Esophagus (tissue), 2 donors: Measurements from ENCODE around the gene LSR. TPM values are rescaled to one million over a fixed set of nuclear protein-coding genes. Genes with fewer than 3 reads are reported as not detected.

ENCODE experiments used
- H3K27ac ChIP-seq, 2 donors: one replicate each; pipeline ENCODE4 v1.5.1; 2013; ENCODE audit warnings: low read depth in 2 of 2, mild to moderate bottlenecking in 2 of 2, inconsistent platforms in 1 of 2, low read length in 1 of 2, moderate library complexity in 1 of 2
- H3K27me3 ChIP-seq, 2 donors: one replicate each; pipeline ENCODE4 v1.6.1; 2013; ENCODE audit warnings: low read length in 2 of 2, control low read depth in 1 of 2, mild to moderate bottlenecking in 1 of 2; ENCODE audit not compliant: insufficient read depth in 2 of 2, control insufficient read depth in 1 of 2
- H3K36me3 ChIP-seq, 2 donors: one replicate each; pipeline ENCODE4 v1.6.1; 2013; ENCODE audit warnings: low read length in 1 of 2; ENCODE audit not compliant: control insufficient read depth in 2 of 2, insufficient read depth in 2 of 2
- H3K4me1 ChIP-seq, 2 donors: one replicate each; pipeline ENCODE4 v1.6.1; 2013; ENCODE audit warnings: low read length in 1 of 2; ENCODE audit not compliant: control insufficient read depth in 2 of 2, insufficient read depth in 2 of 2
- H3K4me3 ChIP-seq, 2 donors: one replicate each; pipeline ENCODE4 v1.5.1; 2013; ENCODE audit warnings: low read length in 2 of 2, mild to moderate bottlenecking in 2 of 2, low read depth in 1 of 2, moderate library complexity in 1 of 2
- H3K9me3 ChIP-seq, 2 donors: one replicate each; pipeline ENCODE4 v1.6.1; 2013; ENCODE audit warnings: mild to moderate bottlenecking in 2 of 2, low read depth in 1 of 2, low read length in 1 of 2, moderate library complexity in 1 of 2; ENCODE audit not compliant: control insufficient read depth in 2 of 2, insufficient read depth in 1 of 2
- WGBS, 2 donors: extraction: QIAGEN DNeasy Blood & Tissue Kit; methylation state at CpG; one replicate each; pipeline ENCODE4 v1.1.7; 2013; 5-methylcytosine and 5-hydroxymethylcytosine counted together
- polyA plus RNA-seq, 2 donors: library from polyadenylated mRNA; stranded (reverse); fragments of 200-250 nt; gene quantifications; one replicate each; pipeline ENCODE4 v1.2.3, GENCODE V29; 2013
- donor health status: healthy with polysubstance abuse.
- donor health status: Bipolar disorder and iron deficiency.

The LSR gene
- polyA plus RNA-seq, 2 donors: 39.0 to 63.5 TPM

- H3K27me3 ChIP-seq: no peaks in the 10 kb centered on the region
- H3K4me1 ChIP-seq: no peaks in the 10 kb centered on the region
- H3K9me3 ChIP-seq: no peaks in the 10 kb centered on the region
- H3K36me3 ChIP-seq: no peaks in the 10 kb centered on the region
- H3K27ac ChIP-seq: no peak overlapping the region
- WGBS, 2 donors: 77 to 83% methylated on average over 7 of the region's 7 CpGs
- no peak overlapping the region for H3K4me3 ChIP-seq
These were observed 60.1 kb downstream of the LSR start for GRCh38 chr19:35308910-35309309.

DNA sequence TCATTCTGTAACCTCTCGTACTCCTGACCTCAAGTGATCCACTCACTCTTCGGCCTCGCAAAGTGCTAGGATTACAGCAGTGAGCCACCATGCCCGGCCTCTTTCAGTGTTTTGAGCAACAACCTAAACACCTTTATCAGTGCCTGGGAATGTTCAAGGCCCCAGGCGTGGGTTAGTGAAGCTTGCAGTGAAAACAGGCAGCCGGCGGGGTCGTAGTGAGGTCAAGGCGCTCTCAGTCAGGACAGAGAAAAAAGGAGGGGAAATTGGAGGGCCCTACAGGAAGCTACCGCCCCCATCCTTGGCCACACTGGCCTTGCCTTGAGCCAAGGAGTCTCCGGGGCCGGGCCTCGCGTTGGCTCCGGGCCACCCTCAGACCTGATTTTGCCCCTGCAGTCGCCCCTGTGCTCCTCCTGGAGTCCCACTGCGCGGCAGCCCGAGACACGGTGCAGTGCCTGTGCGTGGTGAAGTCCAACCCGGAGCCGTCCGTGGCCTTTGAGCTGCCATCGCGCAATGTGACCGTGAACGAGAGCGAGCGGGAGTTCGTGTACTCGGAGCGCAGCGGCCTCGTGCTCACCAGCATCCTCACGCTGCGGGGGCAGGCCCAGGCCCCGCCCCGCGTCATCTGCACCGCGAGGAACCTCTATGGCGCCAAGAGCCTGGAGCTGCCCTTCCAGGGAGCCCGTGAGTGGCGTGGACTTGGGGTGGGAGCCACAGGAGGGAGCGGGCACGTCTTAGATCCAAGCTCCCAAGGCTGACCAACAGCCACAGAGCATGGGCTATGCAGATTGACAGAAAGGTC is 60.9 kb downstream of the LSR start:
- 71 to 79% methylated on average over 47 of the region's 47 CpGs for WGBS, 2 donors
- Histone ChIP-seq H3K4me1 (no peaks in the 10 kb centered on the region), H3K36me3 (no peaks in the 10 kb centered on the region), H3K27me3 (no peaks in the 10 kb centered on the region), H3K27ac (no peak overlapping the region), H3K9me3 (no peaks in the 10 kb centered on the region), H3K4me3 (no peak overlapping the region)

- H3K9me3 ChIP-seq: no peaks in the 10 kb centered on the region
- no peaks in the 10 kb centered on the region for H3K36me3 ChIP-seq
- H3K4me3 ChIP-seq: no peak overlapping the region
- no peaks in the 10 kb centered on the region for H3K4me1 ChIP-seq
- H3K27me3 ChIP-seq: no peaks in the 10 kb centered on the region
- H3K27ac ChIP-seq: no peak overlapping the region
- WGBS, 2 donors: 77 to 79% methylated on average over 12 of the region's 12 CpGs
These were observed 61.5 kb downstream of the LSR start for GRCh38 chr19:35310331-35310730.

DNA sequence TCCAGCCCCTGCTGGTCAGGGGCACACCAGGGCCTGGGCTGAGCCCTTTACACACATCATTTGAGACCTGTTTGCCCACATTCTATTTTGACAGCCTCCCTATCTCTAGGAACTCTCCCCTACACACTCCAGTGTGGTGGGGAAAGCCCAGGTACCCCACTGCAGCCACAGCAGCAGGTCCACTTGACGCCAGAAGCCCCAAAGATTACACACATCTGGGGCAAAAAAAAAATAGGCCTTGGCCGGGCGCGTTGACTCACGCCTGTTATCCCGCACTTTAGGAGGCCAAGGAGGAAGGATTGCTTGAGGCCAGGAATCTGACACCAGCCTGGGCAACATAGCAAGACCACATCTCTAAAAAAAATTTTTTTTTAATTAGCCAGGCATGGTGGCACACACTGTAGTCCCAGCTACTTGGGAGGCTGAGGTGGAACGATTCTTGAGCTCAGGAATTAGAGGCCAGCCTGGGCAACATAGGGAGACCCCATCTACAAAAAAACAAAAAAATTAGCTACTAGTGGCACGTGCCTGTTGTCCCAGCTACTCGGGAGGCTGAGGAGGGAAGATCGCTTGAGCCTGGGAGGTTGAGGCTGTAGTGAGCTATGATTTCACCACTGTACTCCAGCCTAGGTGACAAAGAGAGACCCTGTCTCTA is 62.1 kb downstream of the LSR start:
- Histone ChIP-seq H3K27ac (no peak overlapping the region), H3K9me3 (no peaks in the 10 kb centered on the region), H3K27me3 (no peaks in the 10 kb centered on the region), H3K4me1 (no peaks in the 10 kb centered on the region), H3K36me3 (no peaks in the 10 kb centered on the region), H3K4me3 (no peak overlapping the region)
- WGBS, 2 donors: 88 to 89% methylated on average over 10 of the region's 10 CpGs

DNA sequence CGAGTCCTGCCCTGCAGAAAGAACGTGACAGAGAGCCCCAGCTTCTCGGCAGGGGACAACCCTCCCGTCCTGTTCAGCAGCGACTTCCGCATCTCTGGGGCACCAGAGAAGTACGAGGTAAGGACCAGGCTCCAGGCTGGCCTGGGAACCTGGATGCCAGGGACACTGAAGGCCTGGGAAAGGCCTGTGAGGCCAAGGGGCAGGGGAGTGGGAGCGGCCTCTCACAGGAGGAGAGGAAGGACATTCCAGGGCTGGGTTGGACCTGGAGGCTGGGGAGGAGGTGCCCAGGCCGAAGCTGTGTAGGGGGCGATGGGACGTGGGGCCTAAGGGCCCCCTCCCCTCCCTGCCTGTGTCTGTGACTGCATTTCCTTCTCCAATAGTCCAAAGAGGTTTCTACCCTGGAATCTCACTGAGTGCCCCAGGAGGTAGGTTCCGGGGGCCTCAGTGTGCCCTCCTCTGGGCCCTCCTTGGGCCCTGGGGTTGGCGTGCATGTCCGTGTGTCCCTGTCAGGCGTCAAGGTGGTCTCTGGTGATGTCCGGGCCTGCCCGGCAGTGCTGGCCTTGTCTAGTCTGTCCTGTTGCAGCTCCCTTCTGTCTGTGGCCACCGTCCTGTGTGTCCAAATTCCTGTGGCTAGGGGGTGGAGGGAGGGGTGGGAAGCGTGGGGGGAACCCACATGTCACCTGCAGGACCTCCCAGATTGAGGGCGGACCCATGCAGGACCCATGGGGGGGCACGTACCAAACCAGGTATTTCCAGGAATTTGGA is 63.3 kb downstream of the LSR start:
- no peak overlapping the region for H3K27ac ChIP-seq
- H3K4me3 ChIP-seq: no peak overlapping the region
- no peaks in the 10 kb centered on the region for H3K9me3 ChIP-seq
- H3K4me1 ChIP-seq: no peaks in the 10 kb centered on the region
- WGBS, 2 donors: 85 to 87% methylated on average over 21 of the region's 21 CpGs
- no peaks in the 10 kb centered on the region for H3K27me3 ChIP-seq
- H3K36me3 ChIP-seq: no peaks in the 10 kb centered on the region

GRCh38 chr19:35313587-35313986 is 64.8 kb downstream of the LSR start:
- H3K4me1 ChIP-seq: no peaks in the 10 kb centered on the region
- no peaks in the 10 kb centered on the region for H3K9me3 ChIP-seq
- no peaks in the 10 kb centered on the region for H3K36me3 ChIP-seq
- H3K27me3 ChIP-seq: no peaks in the 10 kb centered on the region
- no peak overlapping the region for H3K4me3 ChIP-seq
- WGBS, 2 donors: 22 to 34% methylated on average over 7 of the region's 7 CpGs
- no peak overlapping the region for H3K27ac ChIP-seq

DNA sequence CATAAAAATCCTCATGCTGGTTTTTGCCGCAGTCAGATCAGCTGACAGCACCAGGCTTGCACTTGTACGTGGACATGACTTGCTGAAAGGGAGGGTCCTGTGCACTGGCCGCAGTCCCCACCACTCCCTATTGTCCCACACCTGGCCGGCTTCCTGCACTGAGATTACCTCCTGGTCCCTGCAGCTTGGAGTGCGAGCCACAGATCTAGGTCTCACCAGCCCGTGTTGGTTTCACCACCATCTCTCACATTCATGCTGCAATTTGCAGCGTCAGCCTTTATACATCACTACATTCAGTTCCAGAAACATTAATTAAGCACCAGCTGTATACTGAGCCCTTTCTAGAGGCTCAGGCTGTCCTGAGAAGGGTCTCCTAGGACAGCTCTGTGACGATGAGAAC is 65.2 kb downstream of the LSR start:
- Histone ChIP-seq H3K4me3 (no peak overlapping the region), H3K4me1 (no peaks in the 10 kb centered on the region), H3K27ac (no peak overlapping the region), H3K27me3 (no peaks in the 10 kb centered on the region), H3K9me3 (no peaks in the 10 kb centered on the region), H3K36me3 (no peaks in the 10 kb centered on the region)
- 80 to 83% methylated on average over 8 of the region's 8 CpGs for WGBS, 2 donors

DNA sequence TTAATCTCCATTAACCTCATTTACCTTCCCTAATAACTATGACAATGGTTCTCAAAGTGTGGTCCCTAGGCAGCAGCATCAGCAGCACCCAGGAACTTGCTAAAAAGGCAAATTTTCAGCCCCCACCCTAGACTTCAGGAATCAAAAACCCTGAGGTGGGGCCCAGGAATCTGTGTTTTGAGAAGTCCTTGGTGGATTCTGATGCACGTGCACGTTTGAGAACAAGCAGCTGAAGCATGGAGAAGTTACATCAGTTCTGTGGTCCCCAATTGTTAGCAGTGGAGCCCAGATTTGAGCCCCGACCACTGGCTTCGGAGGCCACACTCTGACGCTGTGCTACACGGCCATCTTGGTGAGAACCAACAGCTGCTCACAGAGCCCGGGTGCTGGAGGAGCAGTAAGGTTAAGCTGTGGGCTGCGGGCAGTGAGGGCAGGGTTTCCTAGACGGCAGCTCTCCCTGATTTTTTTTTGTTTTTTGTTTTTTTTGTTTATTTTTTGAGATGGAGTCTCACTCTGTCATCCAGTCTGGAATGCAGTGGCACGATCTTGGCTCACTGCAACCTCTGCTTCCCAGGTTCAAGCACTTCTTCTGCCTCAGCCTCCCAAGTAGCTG is 66.2 kb downstream of the LSR start:
- Histone ChIP-seq H3K27me3 (no peaks in the 10 kb centered on the region), H3K27ac (no peak overlapping the region), H3K36me3 (no peaks in the 10 kb centered on the region), H3K9me3 (no peaks in the 10 kb centered on the region), H3K4me1 (no peaks in the 10 kb centered on the region), H3K4me3 (no peak overlapping the region)
- WGBS, 2 donors: 79 to 82% methylated on average over 10 of the region's 10 CpGs

DNA sequence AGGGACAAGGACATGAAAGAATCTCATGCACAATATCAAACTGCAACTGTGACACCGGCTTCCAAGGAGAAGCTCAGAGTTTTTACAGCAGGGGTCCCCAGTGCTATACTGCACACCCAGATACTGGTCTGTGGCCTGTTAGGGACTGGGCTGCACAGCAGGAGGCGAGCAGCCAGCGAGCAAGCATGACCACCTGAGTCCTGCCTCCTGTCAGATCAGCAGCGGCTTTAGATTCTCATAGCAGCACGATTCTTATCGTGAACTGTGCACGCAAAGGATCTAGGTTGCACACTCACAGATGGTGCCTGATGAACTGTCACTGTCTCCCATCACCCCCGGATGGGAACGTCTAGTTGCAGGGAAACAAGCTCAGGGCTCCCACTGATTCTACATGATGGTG is 67.1 kb downstream of the LSR start:
- H3K36me3 ChIP-seq: no peaks in the 10 kb centered on the region
- WGBS, 2 donors: 78 to 79% methylated on average over 9 of the region's 9 CpGs
- H3K27me3 ChIP-seq: no peaks in the 10 kb centered on the region
- no peaks in the 10 kb centered on the region for H3K4me1 ChIP-seq
- H3K27ac ChIP-seq: no peak overlapping the region
- no peak overlapping the region for H3K4me3 ChIP-seq
- H3K9me3 ChIP-seq: no peaks in the 10 kb centered on the region
